Kidney capillary endothelial cell (primary cell): ENCODE measurements around the gene DENND5A.

Source experiments
- DNase-seq: peaks from one replicate; pipeline ENCODE4 v3.0.0-alpha.2; 2018; ENCODE audit warnings: low spot score

DENND5A gene

GRCh38 chr11:9265211-9266131 is at the start of gene DENND5A:
Gene DENND5A, minus strand, starts transcription at chr11:9265350. Its CDS starts 281 bp downstream, at chr11:9265069.
- peak; percentile 85 for DNase-seq

GRCh38 chr11:9314291-9315077 is 49.3 kb upstream of the DENND5A start, which contains the start of gene TMEM41B:
Gene TMEM41B, minus strand, starts transcription at chr11:9314593. Its CDS starts 152 bp downstream, at chr11:9314441.
- peak; percentile 99 for DNase-seq

GRCh38 chr11:9313648-9314290 is 48.6 kb upstream of the DENND5A start:
- DNase-seq, result no peak

DNA sequence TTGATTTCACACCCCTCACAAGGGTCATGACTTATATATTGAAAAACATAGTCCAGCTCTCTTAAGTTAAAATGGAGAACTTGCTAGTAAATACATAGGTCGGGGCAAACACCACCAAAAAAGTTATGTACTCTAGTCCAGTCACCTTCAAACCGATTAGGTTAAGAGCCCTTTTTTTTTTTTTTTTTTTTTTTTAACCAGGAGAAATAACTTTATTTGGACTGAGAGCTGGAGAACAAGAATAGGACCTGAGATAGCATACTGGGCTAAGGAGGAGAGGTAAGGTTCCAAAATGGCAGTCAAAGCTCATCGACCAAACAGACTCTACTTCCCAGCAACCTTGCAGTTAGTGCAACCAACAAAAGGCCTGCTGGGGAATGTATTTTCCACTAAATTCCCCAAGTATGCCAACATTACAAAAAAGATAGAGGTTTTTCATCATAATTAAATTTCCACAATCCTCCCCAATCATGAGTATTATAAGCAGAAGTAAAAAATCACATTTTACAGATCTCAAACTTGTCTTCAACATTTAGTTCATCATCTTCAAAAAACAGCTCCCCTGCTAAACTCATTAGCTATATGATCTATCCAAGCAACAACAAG is 45.4 kb upstream of the DENND5A start:
- DNase-seq, result no peak

DNA sequence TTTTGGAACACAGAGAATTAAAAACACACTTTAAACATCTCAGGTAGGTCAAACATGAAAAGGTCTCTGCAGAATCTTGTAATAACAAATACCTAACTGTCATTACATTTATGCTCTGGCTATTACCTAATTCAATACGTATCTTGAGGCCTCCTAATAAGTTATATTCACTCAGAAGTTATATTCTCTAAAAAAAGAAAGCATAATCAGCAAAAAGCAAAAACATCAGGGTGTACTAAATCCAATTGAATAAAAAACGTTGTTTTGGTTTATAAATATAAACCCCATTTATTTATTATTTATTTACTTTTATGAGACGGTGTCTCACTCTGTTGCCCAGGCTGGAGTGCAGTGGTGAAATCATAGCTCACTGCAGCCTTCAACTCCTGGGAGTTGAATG is 39.0 kb upstream of the DENND5A start:
- DNase-seq, result no peak

- DNase-seq, result no peak
Measured at GRCh38 chr11:9302448-9302847, 37.3 kb upstream of the DENND5A start.

DNA sequence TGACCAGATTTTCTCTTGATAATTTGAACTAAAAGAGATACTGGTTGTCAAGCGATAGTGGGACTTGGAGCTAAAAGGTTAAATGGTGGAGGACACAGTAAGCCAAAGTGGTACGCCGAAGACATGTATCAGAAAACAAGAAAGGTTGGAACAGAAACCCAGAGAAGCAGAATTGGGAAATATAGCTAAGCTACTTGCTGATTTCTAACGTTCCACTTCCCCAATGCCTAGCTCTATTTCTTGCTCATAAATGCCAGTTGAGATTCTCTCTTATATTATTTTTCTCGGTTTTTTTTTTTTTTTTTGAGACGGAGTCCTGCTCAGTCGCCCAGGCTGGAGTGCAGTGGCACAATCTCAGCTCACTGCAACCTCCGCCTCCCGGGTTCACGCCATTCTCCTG is 36.6 kb upstream of the DENND5A start:
- no peak for DNase-seq

DNA sequence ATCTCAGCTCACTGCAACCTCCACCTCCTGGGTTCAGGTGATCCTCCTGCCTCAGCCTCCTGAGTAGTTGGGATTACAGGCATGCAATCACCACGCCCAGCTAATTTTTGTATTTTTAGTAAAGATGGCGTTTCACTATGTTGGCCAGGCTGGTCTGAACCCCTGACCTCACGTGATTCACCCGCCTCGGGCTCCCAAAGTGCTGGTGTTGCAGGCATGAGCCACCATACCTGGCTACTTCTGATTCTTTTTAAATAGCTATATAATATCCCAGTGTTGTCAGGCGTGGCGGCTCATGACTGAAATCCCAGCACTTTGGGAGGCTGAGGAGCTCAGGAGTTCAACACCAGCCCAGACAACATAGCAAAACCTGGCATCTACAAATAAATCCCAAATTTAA is 28.5 kb upstream of the DENND5A start:
- DNase-seq, result no peak

- no peak for DNase-seq
Measured at GRCh38 chr11:9285850-9286587, 20.9 kb upstream of the DENND5A start.

DNA sequence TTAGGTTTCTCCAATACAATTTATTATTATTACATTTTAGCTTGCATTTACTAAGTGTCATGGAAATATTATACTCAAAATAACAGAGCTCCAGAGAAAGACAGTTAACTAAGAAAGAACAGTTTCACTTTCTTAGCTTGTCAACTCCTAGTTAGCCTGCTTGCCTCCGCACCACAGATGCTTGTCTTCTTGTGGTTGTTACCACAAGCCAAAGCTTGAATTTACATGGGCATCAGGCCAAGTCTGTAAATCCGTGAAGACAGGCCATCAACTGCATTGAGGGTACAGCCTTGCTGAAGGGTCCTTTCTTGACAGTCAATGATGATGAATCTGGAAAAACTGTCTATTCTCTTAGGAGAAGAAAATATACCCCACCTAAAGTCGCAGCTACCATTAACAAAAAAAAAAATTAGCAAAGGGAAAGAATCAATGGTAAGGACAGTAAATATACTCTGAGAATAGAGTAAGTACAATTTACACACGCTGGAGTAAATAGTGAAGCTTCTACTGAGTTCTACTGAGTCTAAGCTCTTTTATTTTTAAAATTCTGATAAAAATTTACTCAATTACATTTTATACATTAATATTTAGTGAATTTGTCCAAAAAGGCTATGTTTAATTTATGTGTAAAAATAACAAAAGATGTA is 15.6 kb upstream of the DENND5A start:
- DNase-seq, result no peak

DNA sequence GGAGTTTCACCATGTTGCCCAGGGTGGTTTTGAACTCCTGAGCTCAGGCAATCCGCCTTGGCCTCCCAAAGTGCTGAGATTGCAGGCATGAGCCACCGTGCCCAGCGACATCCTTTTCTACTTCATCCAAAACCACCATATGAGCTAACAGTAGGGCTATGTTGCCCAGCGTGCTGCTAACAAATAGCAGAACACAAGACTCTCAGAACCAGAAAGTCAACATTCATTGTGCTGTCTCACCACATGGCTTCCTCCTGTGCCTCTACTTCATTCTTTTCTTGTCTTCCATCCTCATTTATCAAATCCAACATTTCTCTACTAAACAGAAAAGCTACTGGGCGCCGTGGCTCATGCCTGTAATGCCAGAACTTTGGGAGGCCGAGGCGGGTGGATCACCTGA is 12.0 kb upstream of the DENND5A start:
- no peak for DNase-seq

DNA sequence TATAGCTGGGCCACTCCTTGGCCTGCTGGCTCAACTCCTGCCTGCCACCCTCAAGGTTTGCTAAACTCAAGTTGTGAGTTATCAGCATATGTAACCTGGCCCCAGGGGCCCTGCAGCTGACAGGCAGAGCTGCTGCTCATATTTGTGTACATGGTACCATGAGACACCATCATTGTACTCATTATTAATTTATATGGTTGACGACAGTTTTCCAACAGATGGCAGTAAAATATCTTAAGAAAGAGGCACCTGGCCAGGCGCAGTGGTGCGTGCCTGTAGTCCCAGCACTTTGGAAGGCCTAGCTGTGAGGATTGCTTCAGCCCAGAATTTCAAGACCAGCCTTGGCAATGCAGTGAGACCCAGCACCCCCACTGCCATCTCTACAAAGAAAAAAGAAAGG is 11.4 kb upstream of the DENND5A start:
- no peak for DNase-seq

- no peak for DNase-seq
Measured at GRCh38 chr11:9274499-9275258, 9.5 kb upstream of the DENND5A start.

DNA sequence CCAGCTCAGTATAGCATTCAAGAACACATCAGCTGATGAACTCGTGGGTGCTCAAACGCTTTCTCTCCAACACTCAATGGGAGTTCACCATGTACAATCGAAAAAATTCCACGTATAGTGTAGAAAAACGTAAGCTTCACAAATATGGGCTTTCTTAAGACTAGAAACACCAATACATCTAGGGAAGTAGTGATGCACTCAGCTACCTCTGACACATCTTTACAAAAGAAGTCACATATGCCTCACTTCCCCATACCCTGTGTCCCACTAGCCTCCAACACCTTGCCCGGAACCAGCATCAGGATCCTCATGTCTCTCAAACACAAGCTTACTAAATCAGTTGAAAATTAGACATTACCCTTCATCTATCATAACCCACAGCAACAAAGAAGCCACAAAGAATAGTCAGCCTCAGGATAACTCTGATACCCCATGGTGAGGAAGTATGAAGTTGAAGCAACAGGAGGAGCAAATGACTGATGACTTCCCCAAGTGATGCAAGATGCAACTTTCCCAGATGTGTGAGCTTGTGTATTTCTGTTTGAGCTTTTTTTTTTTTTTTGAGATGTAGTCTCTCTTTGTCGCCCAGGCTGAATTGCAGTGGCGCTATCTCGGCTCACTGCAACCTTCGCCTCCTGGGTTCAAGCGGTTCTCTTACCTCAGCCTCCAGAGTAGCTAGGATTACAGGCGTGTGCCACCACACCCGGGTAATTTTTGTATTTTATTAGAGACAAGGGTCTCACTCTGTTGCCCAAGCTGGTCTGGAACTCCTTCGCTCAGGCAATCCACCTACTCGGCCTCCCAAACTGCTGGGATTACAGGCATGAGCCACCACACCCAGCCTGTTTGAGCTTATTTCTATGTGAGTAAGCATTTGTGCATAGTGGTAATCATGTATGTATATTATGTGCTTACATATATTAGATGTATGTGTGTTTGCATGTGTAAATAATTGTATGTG is 8.5 kb upstream of the DENND5A start:
- DNase-seq, result no peak

DNA sequence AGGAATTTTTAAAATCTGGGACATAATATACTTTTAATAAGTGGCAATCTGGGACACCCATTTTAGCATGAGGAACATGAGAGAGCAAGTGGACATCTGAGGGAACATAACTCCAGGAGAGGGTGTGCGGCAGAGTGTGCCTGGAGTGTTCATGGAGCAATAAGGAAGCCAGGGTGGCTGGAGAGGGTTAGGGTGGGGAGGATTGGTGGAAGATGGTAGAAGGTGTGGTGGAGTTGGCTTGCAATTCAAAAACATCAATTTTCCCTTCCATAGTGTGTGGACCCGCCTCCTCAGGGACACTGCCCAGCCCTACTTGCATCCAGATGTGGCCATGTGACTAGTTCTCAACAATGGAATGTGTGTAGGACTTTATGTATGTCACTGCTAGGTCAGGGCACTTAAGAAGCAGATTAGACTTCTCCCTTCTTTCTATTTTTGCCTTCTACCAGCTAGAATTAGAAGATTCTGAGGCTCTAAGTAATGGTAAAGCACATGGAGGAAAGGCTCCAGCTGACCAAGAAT is 4.4 kb upstream of the DENND5A start:
- no peak for DNase-seq

DNA sequence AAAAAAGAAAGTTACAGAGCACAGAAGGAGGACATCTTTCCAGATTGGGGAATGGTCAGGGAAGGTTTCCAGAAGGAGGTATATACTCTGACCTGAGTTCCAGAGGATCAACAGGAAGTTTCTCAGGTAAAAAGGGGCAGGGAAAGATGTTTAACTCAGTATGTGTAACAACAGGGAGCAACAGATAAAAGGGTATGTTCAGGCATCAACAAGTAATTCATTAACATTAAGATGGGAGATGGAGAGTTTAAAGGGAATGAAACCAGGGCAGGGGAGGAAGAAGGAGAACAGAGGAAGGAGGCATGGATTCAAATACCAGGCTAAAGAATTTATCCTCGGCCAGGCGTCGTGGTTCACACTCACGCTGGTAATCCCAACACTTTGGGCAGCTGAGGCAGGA is 2.5 kb upstream of the DENND5A start:
- DNase-seq, result no peak

- DNase-seq, result no peak
Measured at GRCh38 chr11:9266926-9267325, 1.8 kb upstream of the DENND5A start.

GRCh38 chr11:9266132-9266736 is 1.1 kb upstream of the DENND5A start:
- DNase-seq, result no peak
